Measurements from ENCODE around the gene ADD2.

- TF ChIP-seq FOXK2 (IDR thresholded peaks at IDR 0.05), result no peak
- TF ChIP-seq ELF4 (IDR thresholded peaks at IDR 0.05), result no peak
- no peak for TF ChIP-seq FOXM1 (IDR thresholded peaks at IDR 0.05; ENCODE audit: borderline replicate concordance)
Measured at GRCh38 chr2:70807102-70807827, 39.3 kb upstream of the ADD2 start.
